Stimulated activated CD8-positive, alpha-beta memory T cell treated with anti-CD3 and anti-CD28 coated beads, Interleukin-4, amount 100 ng/mL, for 1 hour (primary cell): ENCODE results near the gene APBB2.

ENCODE experiments used
- DNase-seq, 2 donors: peaks; one replicate each; pipeline ENCODE4 v3.0.0-alpha.2; 2020; ENCODE audit warnings: low read depth in 2 of 2, low spot score in 1 of 2

APBB2 gene

GRCh38 chr4:41196633-41197332, 17.6 kb downstream of the APBB2 start:
- DNase-seq = no peak

DNA sequence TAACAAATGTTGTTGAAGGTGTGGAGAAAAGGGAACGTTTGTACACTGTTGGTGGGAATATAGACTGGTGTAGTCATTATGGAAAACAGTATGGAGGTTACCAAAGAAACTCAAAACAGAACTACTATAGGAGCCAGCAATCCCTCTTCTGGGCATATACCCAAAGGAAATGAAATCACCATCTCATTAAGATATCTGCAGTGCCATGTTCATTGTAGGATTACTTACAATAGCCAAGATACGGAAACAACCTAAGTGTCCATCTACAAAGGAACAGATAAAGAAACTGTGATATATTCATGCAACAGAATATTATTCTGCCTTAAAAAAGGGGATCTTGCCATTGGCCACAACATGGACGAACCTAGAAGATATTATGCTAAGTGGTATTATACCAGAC, 22.2 kb downstream of the APBB2 start:
- no peak for DNase-seq

DNA sequence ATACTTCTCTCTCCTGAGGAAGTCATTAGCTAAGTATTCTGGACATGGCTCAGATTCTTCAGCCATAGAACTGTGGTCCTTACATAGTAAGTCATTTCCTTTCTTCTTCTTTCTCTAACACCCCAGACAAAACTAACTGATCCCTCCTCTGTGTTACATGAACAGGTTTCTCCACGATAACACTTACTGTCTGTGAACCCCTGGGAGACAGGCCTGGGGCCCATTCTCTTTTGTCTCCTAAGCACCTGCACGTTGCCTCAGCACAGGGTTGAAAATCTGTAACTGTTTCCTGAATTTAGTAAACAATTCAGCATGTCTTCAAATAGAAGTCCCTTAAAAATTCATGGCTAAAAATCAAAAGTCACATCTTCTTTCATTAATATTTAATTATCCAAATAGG, 24.7 kb downstream of the APBB2 start:
- DNase-seq = no peak

GRCh38 chr4:41189076-41189475, 25.3 kb downstream of the APBB2 start:
- no peak for DNase-seq

DNA sequence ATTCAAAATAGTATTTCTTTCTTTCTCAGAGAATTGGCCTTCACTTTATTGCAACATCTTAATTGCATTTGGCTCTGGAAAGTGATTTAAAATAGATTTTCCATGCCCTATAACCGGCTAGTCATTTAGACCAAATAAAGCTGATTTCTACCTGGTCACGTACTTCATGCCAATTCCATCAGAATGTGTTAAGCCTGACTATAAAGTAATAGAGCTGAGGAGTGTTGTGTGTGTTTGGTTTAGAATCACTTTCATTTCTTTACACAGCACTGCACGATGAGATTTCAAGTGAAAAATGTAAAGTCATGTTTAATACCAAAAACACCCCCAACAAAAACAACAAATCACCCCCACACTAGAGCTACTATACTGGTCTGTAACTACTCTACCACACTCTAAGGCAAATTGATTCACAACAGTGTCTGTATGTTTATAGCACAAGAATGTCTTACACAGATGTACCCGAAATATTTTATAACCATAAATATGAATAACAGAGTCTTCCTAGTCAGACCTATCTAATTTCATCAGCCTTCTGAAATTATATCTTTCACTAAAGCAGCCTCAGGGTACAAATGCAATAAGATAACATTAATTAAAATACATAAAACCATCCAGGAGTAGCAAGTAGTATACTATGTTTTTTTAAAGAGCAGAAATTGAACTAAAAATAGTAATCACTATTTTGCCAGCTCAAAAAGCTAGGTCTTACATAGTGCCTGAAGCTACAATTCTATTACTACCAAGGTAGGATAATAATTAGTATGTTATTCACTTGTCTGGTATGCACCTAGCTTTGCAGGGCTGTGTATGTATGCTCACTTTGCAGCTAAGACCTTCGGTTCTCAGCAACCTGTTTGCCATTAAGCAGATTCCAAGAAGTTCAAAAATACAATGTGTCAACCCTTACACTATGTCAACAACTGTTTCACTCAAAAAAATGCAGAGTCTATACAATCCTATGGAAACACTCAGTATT, 28.4 kb downstream of the APBB2 start:
- no peak for DNase-seq

- no peak for DNase-seq
These were observed 30.3 kb downstream of the APBB2 start for GRCh38 chr4:41184009-41184408.

DNA sequence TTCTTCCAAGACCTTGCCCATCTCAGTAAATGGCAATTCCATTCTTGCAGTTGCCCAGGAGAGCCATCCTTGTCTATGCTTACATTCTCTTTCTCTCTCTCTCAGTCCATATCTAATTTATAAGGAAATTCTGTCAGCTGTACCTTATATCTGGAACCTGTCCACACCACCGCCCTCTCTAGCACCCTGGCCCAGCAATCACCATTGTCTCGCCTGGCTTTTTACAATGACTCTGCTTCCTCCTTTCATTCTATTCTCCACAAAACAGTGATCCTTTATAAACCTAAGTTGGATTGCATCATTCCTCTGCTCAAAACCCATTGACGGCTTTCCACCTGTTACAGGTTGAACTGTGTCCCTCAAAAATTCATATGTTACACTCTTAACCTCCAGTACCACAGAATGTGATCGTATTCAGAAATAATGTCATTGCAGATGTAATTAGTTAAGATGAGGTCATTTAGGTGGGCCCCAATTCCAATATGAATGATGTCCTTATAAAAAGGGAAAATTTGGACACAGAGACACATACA, 31.3 kb downstream of the APBB2 start:
- DNase-seq = no peak

DNA sequence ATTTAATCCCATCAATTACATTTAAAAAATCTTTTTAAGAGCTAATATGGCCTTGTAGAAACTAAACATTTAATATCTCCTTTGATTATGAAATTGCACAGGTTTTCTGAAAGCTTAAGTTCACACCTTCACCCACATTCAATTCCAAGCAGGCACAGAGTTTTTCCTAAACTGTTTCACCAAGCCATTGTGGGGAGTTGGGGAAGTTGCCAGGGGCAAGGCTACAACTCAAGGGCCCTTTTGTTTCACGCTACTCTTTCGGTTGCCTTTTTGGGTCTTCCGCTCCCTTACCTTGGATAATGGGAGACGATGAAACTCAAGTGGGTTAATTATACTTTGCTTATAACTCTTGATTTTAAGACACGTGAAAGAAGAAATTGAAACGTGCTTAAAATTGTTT, 33.3 kb downstream of the APBB2 start:
- no peak for DNase-seq

DNA sequence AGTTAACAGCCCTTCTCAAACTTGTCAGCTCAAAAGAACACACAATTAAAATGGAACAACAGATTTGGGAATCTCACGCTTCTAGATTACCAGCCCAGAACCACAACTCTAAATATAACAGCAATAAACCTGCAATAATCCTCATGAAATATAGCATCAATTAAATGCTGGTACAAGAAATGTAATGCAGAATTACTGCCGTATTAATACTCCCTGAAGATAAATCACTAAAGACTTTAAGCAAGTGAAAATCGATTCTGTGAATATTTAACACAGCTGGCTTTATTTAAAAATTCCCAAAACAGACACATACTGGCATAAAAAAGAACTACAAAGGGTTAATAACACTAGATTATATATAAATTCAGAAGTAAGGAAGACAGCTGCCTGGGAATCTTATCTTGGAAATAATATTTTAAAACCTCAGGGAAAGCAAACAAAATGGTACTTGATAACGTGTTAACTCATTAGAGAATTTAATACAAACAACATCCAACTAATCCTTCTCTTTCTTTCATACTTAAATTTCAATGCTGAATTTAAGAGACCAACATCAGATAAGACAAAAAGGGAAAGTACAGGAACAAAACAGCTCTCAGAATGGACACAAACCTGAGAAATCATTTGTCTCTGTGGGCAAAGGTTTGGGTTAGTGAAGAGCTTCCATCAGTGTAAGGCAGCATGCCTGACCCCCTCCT, 34.7 kb downstream of the APBB2 start:
- DNase-seq = no peak

DNA sequence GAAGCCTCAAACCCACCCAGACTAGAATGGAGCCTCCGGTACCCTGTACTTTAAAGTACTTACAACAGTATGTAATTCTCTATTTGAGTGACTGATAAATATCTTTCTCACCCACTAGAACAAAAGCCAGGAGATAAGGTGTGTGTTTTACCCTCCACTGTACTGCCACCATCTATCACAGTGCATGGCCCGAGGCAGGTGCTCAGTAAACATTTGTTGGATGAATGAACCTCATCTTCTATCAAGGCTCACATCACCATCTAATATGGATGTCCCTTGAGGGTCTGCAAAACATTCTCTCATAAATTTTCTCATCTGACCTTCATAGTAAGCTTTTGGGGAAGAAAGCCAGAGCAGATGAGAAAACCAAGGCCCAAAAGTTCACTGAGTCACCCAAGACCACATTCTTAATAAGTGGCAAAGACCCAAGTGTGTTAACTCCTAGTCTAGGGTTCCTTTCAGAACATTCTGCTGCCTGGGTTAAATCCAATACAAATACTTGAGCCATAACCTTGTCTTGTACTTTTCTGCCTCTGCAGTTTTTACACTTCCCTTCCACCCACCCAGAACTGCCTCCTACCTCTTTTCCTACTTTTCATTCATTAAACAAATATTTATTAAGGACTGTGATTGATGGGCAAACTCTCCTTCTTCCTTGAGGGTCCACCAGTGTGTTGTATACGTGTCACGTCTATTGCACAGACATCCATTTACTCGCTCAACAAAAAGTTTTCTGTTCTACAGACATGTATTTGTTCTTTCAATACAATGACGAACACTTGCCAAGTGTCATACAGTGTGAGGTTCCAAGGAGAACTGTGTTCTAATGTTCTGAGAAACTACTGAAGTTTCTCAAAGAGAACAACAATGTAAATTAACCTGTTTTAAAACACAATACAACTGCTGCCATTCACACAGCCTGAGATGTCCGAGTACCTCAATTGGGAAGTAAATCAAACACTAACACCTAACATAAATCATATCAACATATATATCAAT, 35.7 kb downstream of the APBB2 start:
- no peak for DNase-seq

GRCh38 chr4:41177016-41177415, 37.3 kb downstream of the APBB2 start:
- DNase-seq = no peak

DNA sequence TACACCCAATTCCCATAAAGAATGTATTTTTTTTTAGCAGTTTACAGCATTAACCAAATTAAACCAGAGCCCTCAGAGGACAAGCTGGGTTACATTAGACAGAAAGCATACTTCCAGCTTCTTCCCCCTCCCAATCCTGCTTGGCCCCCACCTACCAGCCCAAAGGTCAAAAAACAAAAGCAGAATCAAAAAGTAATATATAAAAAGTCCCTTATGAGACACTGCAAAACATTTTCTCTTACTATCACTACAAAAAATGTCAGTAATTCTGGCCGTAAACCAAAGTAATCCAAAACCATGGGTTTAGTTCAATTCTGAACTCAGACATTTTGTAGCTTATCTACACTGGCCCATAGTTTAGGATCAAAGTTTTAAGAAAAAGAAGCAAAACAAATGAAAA, 38.0 kb downstream of the APBB2 start:
- no peak for DNase-seq

GRCh38 chr4:41175794-41176193, 38.5 kb downstream of the APBB2 start:
- no peak for DNase-seq

DNA sequence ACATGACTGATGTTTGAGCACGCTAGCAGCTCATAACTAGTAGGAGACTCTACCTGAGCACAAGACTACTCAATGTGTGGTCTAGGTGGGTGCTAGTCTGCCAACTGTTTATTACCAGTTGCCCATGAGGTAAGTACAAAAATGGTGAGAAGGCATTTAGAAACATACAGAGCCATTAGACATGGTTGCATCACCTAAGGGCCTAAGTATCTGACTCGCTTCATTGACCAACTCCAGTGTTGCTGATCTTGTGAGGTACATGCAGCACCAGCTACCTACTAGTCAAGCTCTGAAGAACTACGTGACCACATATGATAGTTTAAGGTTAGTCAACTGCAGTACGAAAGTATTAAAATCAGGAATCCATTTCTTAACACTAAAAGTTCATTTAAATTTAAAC, 39.9 kb downstream of the APBB2 start:
- no peak for DNase-seq

DNA sequence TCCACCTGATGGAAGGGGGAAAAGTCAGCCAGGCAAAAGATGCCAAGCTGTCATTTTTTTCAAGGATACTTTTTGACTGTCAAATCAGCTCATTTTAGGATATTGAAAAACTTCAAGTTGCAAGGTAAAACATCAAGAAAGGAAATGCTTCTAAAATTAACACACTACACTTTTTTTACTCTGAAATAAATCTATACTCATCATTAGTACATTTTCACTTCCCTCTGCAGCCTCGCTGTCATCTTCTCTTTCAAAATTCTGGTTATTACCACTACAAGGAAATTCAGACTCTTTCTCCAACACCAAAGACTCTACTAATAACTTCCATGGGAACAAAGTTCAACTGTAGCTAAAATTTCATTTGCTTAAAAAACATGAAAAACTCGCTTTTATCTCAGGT, 41.6 kb downstream of the APBB2 start:
- DNase-seq = no peak

- DNase-seq = no peak
These were observed 45.0 kb downstream of the APBB2 start for GRCh38 chr4:41169256-41169800.

DNA sequence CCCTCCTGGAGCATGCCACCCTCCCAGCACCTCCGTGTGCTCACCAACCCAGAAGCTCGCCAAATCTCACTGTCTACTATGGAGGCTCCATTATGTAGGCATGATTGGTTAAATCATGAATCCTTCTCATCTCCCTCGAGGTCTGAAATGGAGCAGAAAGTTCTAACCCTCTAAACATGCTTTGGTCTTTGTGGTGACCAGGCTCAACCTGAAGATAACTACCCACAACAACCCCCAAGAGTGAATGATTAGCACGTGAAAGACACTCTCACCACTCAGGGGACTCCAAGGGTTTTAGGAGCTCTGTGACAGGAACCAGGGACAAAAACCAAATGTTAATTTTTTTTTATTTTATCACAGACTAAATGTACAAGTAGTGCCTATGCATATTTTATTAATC, 47.2 kb downstream of the APBB2 start:
- DNase-seq = no peak

- DNase-seq = no peak
These were observed 49.9 kb downstream of the APBB2 start for GRCh38 chr4:41164405-41164804.

DNA sequence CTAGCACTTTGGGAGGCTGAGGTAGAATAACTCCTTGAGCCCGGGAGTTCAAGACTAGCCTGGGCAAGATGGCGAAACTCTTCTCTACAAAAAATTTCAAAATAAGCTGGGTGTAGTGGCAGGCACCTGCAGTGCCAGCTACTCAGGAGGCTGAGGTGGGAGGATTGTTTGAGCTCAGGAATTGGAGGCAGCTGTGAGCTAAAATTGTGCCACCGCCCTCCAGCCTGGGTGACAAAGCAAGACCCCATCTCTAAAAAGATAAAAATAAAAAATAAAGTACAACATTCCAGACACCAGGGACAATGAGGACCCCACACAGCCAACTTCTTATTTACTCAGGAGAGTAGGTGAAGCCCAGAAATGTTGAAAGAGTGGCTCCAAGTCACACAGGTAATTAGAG, 53.0 kb downstream of the APBB2 start:
- no peak for DNase-seq

GRCh38 chr4:41160856-41161255, 53.5 kb downstream of the APBB2 start:
- no peak for DNase-seq
